Loucy (cell line): ENCODE measurements around the gene ZNF14.
"Not testable (repeated sequence)": the region's sequence is repeated elsewhere in the genome, so short reads cannot be mapped to it uniquely, and the experiment has no call there.

Source experiments
- H2AFZ ChIP-seq: fragments of 200-600 bp; sonication (generic); 2 replicates; pipeline ENCODE4 v1.6.0; 2016; ENCODE audit warnings: antibody characterized with exemption, mild to moderate bottlenecking, low read length, moderate library complexity
- H3F3A ChIP-seq: fragments of 200-600 bp; 2 replicates; pipeline ENCODE4 v1.6.0; 2016; ENCODE audit warnings: antibody characterized with exemption, low read depth, mild to moderate bottlenecking
- H3K27me3 ChIP-seq: fragments of 200-600 bp; sonication (generic); 2 replicates; pipeline ENCODE4 v1.6.1; 2014; ENCODE audit warnings: low read length, mild to moderate bottlenecking; ENCODE audit not compliant: insufficient read depth, poor library complexity, severe bottlenecking
- H3K36me3 ChIP-seq: fragments of 200-600 bp; sonication (generic); 2 replicates; pipeline ENCODE4 v1.6.1; 2016; ENCODE audit warnings: low read length; ENCODE audit not compliant: insufficient read depth
- H3K4me1 ChIP-seq: fragments of 200-600 bp; sonication (generic); 2 replicates; pipeline ENCODE4 v1.5.1; 2014; ENCODE audit warnings: low read length, mild to moderate bottlenecking; ENCODE audit not compliant: insufficient read depth, poor library complexity, severe bottlenecking
- H3K4me2 ChIP-seq: fragments of 200-600 bp; sonication (generic); 2 replicates; pipeline ENCODE4 v1.6.0; 2014; ENCODE audit warnings: antibody characterized with exemption, low read length, low read depth, mild to moderate bottlenecking; ENCODE audit not compliant: poor library complexity, severe bottlenecking
- H3K4me3 ChIP-seq: fragments of 200-600 bp; sonication (generic); 2 replicates; pipeline ENCODE4 v1.5.1; 2014; ENCODE audit warnings: low read length, mild to moderate bottlenecking, mixed read lengths; ENCODE audit not compliant: poor library complexity, severe bottlenecking
- H3K79me2 ChIP-seq: fragments of 200-600 bp; sonication (generic); 2 replicates; pipeline ENCODE4 v1.6.1; 2014; ENCODE audit warnings: low read length; ENCODE audit not compliant: insufficient read depth
- H3K9ac ChIP-seq: fragments of 200-600 bp; sonication (generic); 2 replicates; pipeline ENCODE4 v1.6.0; 2014; ENCODE audit warnings: mild to moderate bottlenecking, low read depth, low read length, moderate library complexity; ENCODE audit not compliant: poor library complexity, severe bottlenecking
- H3K9me2 ChIP-seq: fragments of 200-600 bp; sonication (generic); replicated peaks from 2 replicates; pipeline ENCODE4 v1.6.1; 2016; ENCODE audit warnings: low read depth, low read length, mixed read lengths
- H3K9me3 ChIP-seq: fragments of 200-600 bp; sonication (generic); 2 replicates; pipeline ENCODE4 v1.6.1; 2014; ENCODE audit warnings: mild to moderate bottlenecking, antibody characterized with exemption, low read length, low read depth; ENCODE audit not compliant: insufficient read depth
- H4K20me1 ChIP-seq: fragments of 200-600 bp; sonication (generic); 2 replicates; pipeline ENCODE4 v1.6.0; 2014; ENCODE audit warnings: antibody characterized with exemption, low read length, mild to moderate bottlenecking; ENCODE audit not compliant: insufficient read depth, poor library complexity, severe bottlenecking
- CTCF ChIP-seq: fragments of 200-600 bp; sonication (generic); conservative IDR thresholded peaks from 2 replicates; pipeline ENCODE4 v1.5.1; 2014; ENCODE audit warnings: mild to moderate bottlenecking, antibody characterized with exemption, low read length
- EZH2phosphoT487 ChIP-seq: fragments of 200-600 bp; IDR thresholded peaks from 2 replicates; pipeline ENCODE4 v1.6.1; 2018; ENCODE audit warnings: antibody characterized with exemption, mild to moderate bottlenecking, moderate library complexity, borderline replicate concordance

The ZNF14 gene

GRCh38 chr19:19774354-19775033, 41.6 kb upstream of the ZNF14 start:
- Histone ChIP-seq H3K9ac (no peak overlapping the region), H3K4me3 (no peak overlapping the region), H3K36me3 (no peaks in the 10 kb centered on the region), H4K20me1 (no peaks in the 10 kb centered on the region), H3K9me3 (no peaks in the 10 kb centered on the region), H3K4me2 (no peak overlapping the region), H3K79me2 (peaks cover 22% of the 10 kb centered on the region), H2AFZ (no peak overlapping the region), H3K9me2 (no peaks in the 10 kb centered on the region), H3K27me3 (no peaks in the 10 kb centered on the region), H3K4me1 (peaks cover 25% of the 10 kb centered on the region), H3F3A (no peaks in the 10 kb centered on the region)
- no peak for TF ChIP-seq EZH2phosphoT487
- no peak for TF ChIP-seq CTCF

- not testable (repeated sequence) for H3K9ac ChIP-seq, H3F3A ChIP-seq, H3K27me3 ChIP-seq, H3K9me3 ChIP-seq, H3K4me2 ChIP-seq, H2AFZ ChIP-seq, H3K36me3 ChIP-seq, H3K79me2 ChIP-seq, H3K4me1 ChIP-seq, H3K4me3 ChIP-seq, H4K20me1 ChIP-seq, H3K9me2 ChIP-seq
Observed at GRCh38 chr19:19771963-19772362, 39.1 kb upstream of the ZNF14 start.

- H3K4me3 ChIP-seq, H3K27me3 ChIP-seq: not testable (repeated sequence)
Observed at GRCh38 chr19:19769971-19770370, 37.1 kb upstream of the ZNF14 start.

GRCh38 chr19:19758164-19758563, 25.3 kb upstream of the ZNF14 start:
- Histone ChIP-seq H3K4me3 (no peak overlapping the region), H3F3A (no peaks in the 10 kb centered on the region), H3K4me2 (no peak overlapping the region), H3K36me3 (no peaks in the 10 kb centered on the region), H2AFZ (no peak overlapping the region), H3K9me2 (no peaks in the 10 kb centered on the region), H4K20me1 (no peaks in the 10 kb centered on the region), H3K27me3 (no peaks in the 10 kb centered on the region), H3K79me2 (no peaks in the 10 kb centered on the region), H3K4me1 (no peaks in the 10 kb centered on the region), H3K9me3 (peaks cover 5% of the 10 kb centered on the region; the same call in 1 of the 2 replicates), H3K9ac (no peak overlapping the region)
- TF ChIP-seq EZH2phosphoT487: no peak
- no peak for TF ChIP-seq CTCF

More at GRCh38 chr19:19769971-19770370, 37.1 kb upstream of the ZNF14 start:
- H3K9me3 ChIP-seq, H4K20me1 ChIP-seq, H3K9me2 ChIP-seq, H3K4me2 ChIP-seq, H2AFZ ChIP-seq, H3K79me2 ChIP-seq, H3F3A ChIP-seq, H3K36me3 ChIP-seq, H3K9ac ChIP-seq, H3K4me1 ChIP-seq: not testable (repeated sequence)
